Measurements from ENCODE around the gene ZNF219. TPM values are rescaled to one million over a fixed set of nuclear protein-coding genes. Genes with fewer than 3 reads are reported as not detected.

The ZNF219 gene
- total and polyA plus RNA-seq, 2 of the 13 experiments (the other 11 are each of a cell fraction or from before 2014, with no cell fraction given): 34.5 to 36.6 TPM

DNA sequence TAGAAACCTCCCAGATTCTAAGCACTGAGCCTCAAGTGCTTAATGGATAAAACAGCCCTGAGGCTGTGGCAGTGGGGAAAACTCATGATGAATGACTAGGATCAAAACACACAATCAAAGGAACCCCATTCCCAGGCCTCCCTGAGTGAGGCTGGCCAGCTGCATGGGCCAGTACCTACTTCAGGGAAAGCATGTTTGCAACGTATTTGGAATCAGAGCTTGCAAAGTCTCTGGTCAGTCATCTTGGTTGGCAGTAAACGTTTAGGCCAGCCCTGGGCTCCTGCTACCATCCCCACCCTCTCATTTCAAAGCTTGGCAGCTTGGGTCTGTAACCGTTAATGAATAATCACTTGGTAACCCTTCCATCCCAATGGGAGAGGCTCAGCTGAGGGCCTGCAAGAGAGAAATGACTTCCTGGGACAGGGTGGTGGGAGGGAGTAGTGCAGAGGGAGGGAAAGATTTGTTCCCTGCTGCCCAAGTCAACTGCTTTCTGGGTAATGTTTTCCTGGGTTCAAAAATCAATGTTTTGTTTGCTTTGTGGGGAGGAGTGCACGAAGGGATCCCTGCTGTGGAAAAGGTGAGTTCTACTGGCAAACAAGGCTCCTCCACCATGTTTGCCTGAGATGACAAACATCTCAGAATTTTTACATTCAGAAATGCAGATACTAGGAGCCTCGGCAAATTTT is 42.9 kb downstream of the ZNF219 start (continued):
- TF ChIP-seq KIAA2018 (CRISPR knock-in tag; IDR thresholded peaks at IDR 0.05; ENCODE audit: borderline replicate concordance) (no peak), MYPOP (CRISPR knock-in tag; IDR thresholded peaks at IDR 0.05) (no peak; the same call in 1 of the 2 replicates), GTF3A (CRISPR knock-in tag; conservative IDR thresholded peaks at IDR 0.05) (no peak), HDAC1 (CRISPR knock-in tag; IDR thresholded peaks at IDR 0.05) (peak; percentile 69; the same call in 1 of the 2 replicates), ZNF691 (CRISPR knock-in tag; IDR thresholded peaks at IDR 0.05; ENCODE audit: borderline replicate concordance, low read depth) (peak; percentile 82), ZNF331 (CRISPR knock-in tag; IDR thresholded peaks at IDR 0.05) (peak; percentile 67), ZNF138 (CRISPR knock-in tag; IDR thresholded peaks at IDR 0.05; ENCODE audit: low read depth) (no peak), PRDM4 (CRISPR knock-in tag; IDR thresholded peaks at IDR 0.05; ENCODE audit: borderline replicate concordance) (no peak), ZNF781 (CRISPR knock-in tag; IDR thresholded peaks at IDR 0.05; ENCODE audit: borderline replicate concordance, not compliant biosample characterization) (peak; percentile 80)
- TF ChIP-seq, protein P1, sequence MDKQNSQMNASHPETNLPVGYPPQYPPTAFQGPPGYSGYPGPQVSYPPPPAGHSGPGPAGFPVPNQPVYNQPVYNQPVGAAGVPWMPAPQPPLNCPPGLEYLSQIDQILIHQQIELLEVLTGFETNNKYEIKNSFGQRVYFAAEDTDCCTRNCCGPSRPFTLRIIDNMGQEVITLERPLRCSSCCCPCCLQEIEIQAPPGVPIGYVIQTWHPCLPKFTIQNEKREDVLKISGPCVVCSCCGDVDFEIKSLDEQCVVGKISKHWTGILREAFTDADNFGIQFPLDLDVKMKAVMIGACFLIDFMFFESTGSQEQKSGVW (CRISPR knock-in tag; IDR thresholded peaks at IDR 0.05; ENCODE audit: borderline replicate concordance): no peak; the same call in 1 of the 2 replicates
- TF ChIP-seq, protein P2, sequence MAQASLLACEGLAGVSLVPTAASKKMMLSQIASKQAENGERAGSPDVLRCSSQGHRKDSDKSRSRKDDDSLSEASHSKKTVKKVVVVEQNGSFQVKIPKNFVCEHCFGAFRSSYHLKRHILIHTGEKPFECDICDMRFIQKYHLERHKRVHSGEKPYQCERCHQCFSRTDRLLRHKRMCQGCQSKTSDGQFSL (CRISPR knock-in tag; IDR thresholded peaks at IDR 0.05): peak; percentile 63; the same call in 1 of the 2 replicates
- TF ChIP-seq, protein P3, sequence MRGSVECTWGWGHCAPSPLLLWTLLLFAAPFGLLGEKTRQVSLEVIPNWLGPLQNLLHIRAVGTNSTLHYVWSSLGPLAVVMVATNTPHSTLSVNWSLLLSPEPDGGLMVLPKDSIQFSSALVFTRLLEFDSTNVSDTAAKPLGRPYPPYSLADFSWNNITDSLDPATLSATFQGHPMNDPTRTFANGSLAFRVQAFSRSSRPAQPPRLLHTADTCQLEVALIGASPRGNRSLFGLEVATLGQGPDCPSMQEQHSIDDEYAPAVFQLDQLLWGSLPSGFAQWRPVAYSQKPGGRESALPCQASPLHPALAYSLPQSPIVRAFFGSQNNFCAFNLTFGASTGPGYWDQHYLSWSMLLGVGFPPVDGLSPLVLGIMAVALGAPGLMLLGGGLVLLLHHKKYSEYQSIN (CRISPR knock-in tag; IDR thresholded peaks at IDR 0.05; ENCODE audit: borderline replicate concordance): no peak

All from HepG2 (cell line).